C4-2B (cell line): ENCODE data around the gene HECTD1.

Source experiments
- ZFX ChIP-seq: fragments of 450-650 bp; IDR thresholded peaks from 2 replicates; pipeline ENCODE4 v1.6.1; 2017
- TF ChIP-seq, protein P1 (sequence below): fragments of 450-650 bp; conservative IDR thresholded peaks from 2 replicates; pipeline ENCODE4 v1.5.1; 2017; ENCODE audit warnings: mild to moderate bottlenecking

- TF ChIP-seq, protein P1, sequence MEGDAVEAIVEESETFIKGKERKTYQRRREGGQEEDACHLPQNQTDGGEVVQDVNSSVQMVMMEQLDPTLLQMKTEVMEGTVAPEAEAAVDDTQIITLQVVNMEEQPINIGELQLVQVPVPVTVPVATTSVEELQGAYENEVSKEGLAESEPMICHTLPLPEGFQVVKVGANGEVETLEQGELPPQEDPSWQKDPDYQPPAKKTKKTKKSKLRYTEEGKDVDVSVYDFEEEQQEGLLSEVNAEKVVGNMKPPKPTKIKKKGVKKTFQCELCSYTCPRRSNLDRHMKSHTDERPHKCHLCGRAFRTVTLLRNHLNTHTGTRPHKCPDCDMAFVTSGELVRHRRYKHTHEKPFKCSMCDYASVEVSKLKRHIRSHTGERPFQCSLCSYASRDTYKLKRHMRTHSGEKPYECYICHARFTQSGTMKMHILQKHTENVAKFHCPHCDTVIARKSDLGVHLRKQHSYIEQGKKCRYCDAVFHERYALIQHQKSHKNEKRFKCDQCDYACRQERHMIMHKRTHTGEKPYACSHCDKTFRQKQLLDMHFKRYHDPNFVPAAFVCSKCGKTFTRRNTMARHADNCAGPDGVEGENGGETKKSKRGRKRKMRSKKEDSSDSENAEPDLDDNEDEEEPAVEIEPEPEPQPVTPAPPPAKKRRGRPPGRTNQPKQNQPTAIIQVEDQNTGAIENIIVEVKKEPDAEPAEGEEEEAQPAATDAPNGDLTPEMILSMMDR = no peak
- TF ChIP-seq ZFX = no peak
Observed at GRCh38 chr14:31224808-31225207, 17.2 kb upstream of the HECTD1 start.
